B cell (primary cell): ENCODE measurements around the gene HSPBAP1. TPM values are rescaled to one million over a fixed set of nuclear protein-coding genes. Genes with fewer than 3 reads are reported as not detected.
A peak's percentile ranks its signal among the peaks of the same experiment; 100 is the strongest.

Source experiments
- ATAC-seq: fragments of 200-7000 bp; cut with Tn5 transposase; one replicate; pipeline ENCODE4 v1.10.0; 2021; ENCODE audit warnings: low read depth, mild to moderate bottlenecking, moderate number of reproducible peaks, moderate library complexity
- CTCF ChIA-PET: fragments of 350-600 bp; sonication (Branson Sonifier 250); formaldehyde crosslinking; loops from one replicate; lab custom pipeline; 2021; ENCODE audit warnings: antibody characterized with exemption, inconsistent platforms; lab: Charles Lee
- POLR2A ChIA-PET: fragments of 350-600 bp; sonication (Branson Sonifier 250); formaldehyde crosslinking; loops from one replicate; lab custom pipeline; 2021; ENCODE audit warnings: antibody characterized with exemption; lab: Charles Lee
- DNase-seq: peaks from one replicate; pipeline ENCODE4 v3.0.0; 2013
- H2AFZ ChIP-seq: 2 replicates; pipeline ENCODE4 v1.6.1; 2012; ENCODE audit warnings: mild to moderate bottlenecking, low read depth, low read length; ENCODE audit not compliant: insufficient read depth, poor library complexity, severe bottlenecking
- H3K27ac ChIP-seq, 2 donors: 1 replicate in 1 of 2; 2 replicates in 1 of 2; pipeline ENCODE4 v1.5.1; 2012 to 2013; ENCODE audit warnings: low read length in 2 of 2, mild to moderate bottlenecking in 2 of 2, moderate library complexity in 1 of 2
- H3K27me3 ChIP-seq, 4 experiments: fragments of 200-600 bp in 1 of 4; sonication (generic) in 1 of 4; replicated peaks in 1 of 4; 1 replicate in 2 of 4; 2 replicates in 2 of 4; pipeline versions ENCODE4 v1.6.1 to v1.7.0; 2013 to 2016; ENCODE audit warnings: low read length in 3 of 4, mild to moderate bottlenecking in 2 of 4, mixed read lengths in 1 of 4, moderate library complexity in 1 of 4; ENCODE audit not compliant: insufficient read depth in 4 of 4, control insufficient read depth in 3 of 4; ENCODE audit errors: control extremely low read depth in 1 of 4
- H3K36me3 ChIP-seq, 2 experiments: replicated peaks in 1 of 2; 1 replicate in 1 of 2; 2 replicates in 1 of 2; pipeline versions ENCODE4 v1.6.1 to v1.7.1; 2013; ENCODE audit warnings: low read length in 1 of 2; ENCODE audit not compliant: insufficient read depth in 2 of 2, control insufficient read depth in 1 of 2; ENCODE audit errors: control extremely low read depth in 1 of 2, extremely low read depth in 1 of 2
- H3K4me1 ChIP-seq, 2 donors: fragments of 200-600 bp in 1 of 2; sonication (generic) in 1 of 2; 1 replicate in 1 of 2; 2 replicates in 1 of 2; pipeline versions ENCODE4 v1.5.1 to v1.6.1; 2013 to 2017; ENCODE audit warnings: low read length in 2 of 2; ENCODE audit not compliant: control insufficient read depth in 2 of 2, insufficient read depth in 2 of 2
- H3K4me2 ChIP-seq: replicated peaks from 2 replicates; pipeline ENCODE3; 2012; ENCODE audit warnings: mild to moderate bottlenecking, low read depth, low read length; ENCODE audit not compliant: poor library complexity, severe bottlenecking
- H3K4me3 ChIP-seq, 5 experiments: fragments of 200-600 bp in 1 of 5; sonication (generic) in 1 of 5; 1 replicate in 3 of 5; 2 replicates in 2 of 5; pipeline versions ENCODE4 v1.5.1 to v1.7.0; 2011 to 2016; ENCODE audit warnings: low read length in 4 of 5, mild to moderate bottlenecking in 4 of 5, low read depth in 2 of 5, control low read depth in 1 of 5, moderate library complexity in 1 of 5; ENCODE audit not compliant: insufficient read depth in 1 of 5; ENCODE audit errors: control extremely low read depth in 1 of 5, extremely low read depth in 1 of 5
- H3K79me2 ChIP-seq: fragments of 200-600 bp; sonication (generic); one replicate; pipeline ENCODE4 v1.6.0; 2016; ENCODE audit warnings: low read length; ENCODE audit not compliant: control insufficient read depth, insufficient read depth
- H3K9ac ChIP-seq: fragments of 200-600 bp; sonication (generic); 2 replicates; pipeline ENCODE4 v1.6.1; 2017; ENCODE audit warnings: mild to moderate bottlenecking, low read length, moderate library complexity
- H3K9me3 ChIP-seq, 3 donors: one replicate each; pipeline versions ENCODE4 v1.6.1 to v1.7.1; 2013; ENCODE audit warnings: low read length in 2 of 3; ENCODE audit not compliant: control insufficient read depth in 2 of 3, insufficient read depth in 1 of 3; ENCODE audit errors: control extremely low read depth in 1 of 3
- H4K20me1 ChIP-seq: 2 replicates; pipeline ENCODE4 v1.6.0; 2012; ENCODE audit warnings: mild to moderate bottlenecking, low read length; ENCODE audit not compliant: insufficient read depth, control insufficient read depth, poor library complexity, severe bottlenecking
- H3K27ac Mint-ChIP-seq: one replicate; pipeline ENCODE4 v1.8.0; 2021; ENCODE audit warnings: mixed read lengths
- H3K27me3 Mint-ChIP-seq: one replicate; pipeline ENCODE4 v1.8.0; 2021; ENCODE audit warnings: mixed read lengths
- H3K4me1 Mint-ChIP-seq: one replicate; pipeline ENCODE4 v1.8.0; 2021; ENCODE audit warnings: mixed read lengths
- H3K4me3 Mint-ChIP-seq: one replicate; pipeline ENCODE4 v1.8.0; 2021; ENCODE audit warnings: mixed read lengths
- H3K9me3 Mint-ChIP-seq: one replicate; pipeline ENCODE4 v1.8.0; 2022; ENCODE audit warnings: mixed read lengths; ENCODE audit not compliant: insufficient read depth
- EZH2 ChIP-seq: IDR thresholded peaks from 2 replicates; pipeline ENCODE4 v1.6.1; 2012; ENCODE audit warnings: borderline replicate concordance, low read depth, mild to moderate bottlenecking, moderate library complexity, low read length; ENCODE audit not compliant: insufficient read depth, poor library complexity, severe bottlenecking
- WGBS: methylation state at CpG from one replicate; pipeline ENCODE4 v1.1.5; 2013; ENCODE audit warnings: missing lambda C conversion rate; ENCODE audit not compliant: insufficient coverage; 5-methylcytosine and 5-hydroxymethylcytosine counted together
- intact Hi-C: fragments of 100-400 bp; cut with micrococcal nuclease; formaldehyde crosslinking; loops from one replicate; pipeline ENCODE4 v1.10.0; 2022
- polyA plus RNA-seq: library from polyadenylated mRNA; depleted of rRNA; stranded (reverse); fragments of >200 nt; gene quantifications from 2 replicates; pipeline ENCODE4 v1.2.3, GENCODE V29; 2012
- total RNA-seq, 2 donors: library from RNA; stranded (reverse); fragments of 120-200 nt in 1 of 2; gene quantifications; 1 replicate in 1 of 2; 2 replicates in 1 of 2; pipeline versions ENCODE4 v1.2.3 to v1.2.4, GENCODE V29; 2013 to 2022
- TF ChIP-seq, protein P1 (sequence below): fragments of 200-600 bp; IDR thresholded peaks from one replicate; pipeline ENCODE4 v1.8.0; 2022; ENCODE audit warnings: antibody characterized with exemption, mild to moderate bottlenecking

Gene HSPBAP1
- total and polyA plus RNA-seq, 2 donors (not counting 1 experiment from before 2014, with no cell fraction given): 23.0 to 49.6 TPM

DNA sequence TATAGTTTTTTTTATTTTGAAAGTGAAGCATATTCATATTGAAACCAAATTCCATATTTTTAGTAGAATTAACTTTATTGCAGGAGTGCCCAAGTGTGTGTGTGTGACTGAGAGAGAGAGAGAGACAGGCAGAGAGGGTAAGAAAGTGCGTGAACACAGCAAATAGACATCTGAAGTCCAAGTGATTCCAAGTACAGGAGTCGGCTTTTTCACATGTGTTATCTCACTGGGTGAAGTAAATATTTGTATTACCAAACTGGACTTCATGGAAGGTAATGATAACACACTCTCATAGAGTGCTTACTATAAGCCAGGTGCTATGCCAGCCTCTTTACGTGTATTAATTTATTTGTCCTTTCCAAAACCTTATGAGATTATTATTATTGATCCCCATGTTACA lies 101.0 kb downstream of the HSPBAP1 start:
- H4K20me1 ChIP-seq: no peaks in the 10 kb centered on the region
- ChIA-PET CTCF (no interaction called here), POLR2A (no interaction called here)
- intact Hi-C loops: no loop called here
- H3K79me2 ChIP-seq: peaks cover 78% of the 10 kb centered on the region
- peak overlapping the region in 1 of 2 donors; percentile 95 for H3K27ac ChIP-seq
- no peak overlapping the region for H3K4me3 ChIP-seq
- peaks cover 0 to 3% (median 2%) of the 10 kb centered on the region in 3 donors for H3K9me3 ChIP-seq
- DNase-seq: no peak
- ATAC-seq: no peak
- WGBS: 100% methylated on average over 1 of the region's 3 CpGs
- no peak overlapping the region for H2AFZ ChIP-seq
- H3K4me2 ChIP-seq: no peak overlapping the region
- peak overlapping the region; percentile 88 for H3K27ac Mint-ChIP-seq
- no peaks in the 10 kb centered on the region for H3K27me3 ChIP-seq
- H3K27me3 Mint-ChIP-seq: no peaks in the 10 kb centered on the region
- H3K36me3 ChIP-seq: peaks cover 12 to 63% of the 10 kb centered on the region in 2 experiments
- peaks cover 59% of the 10 kb centered on the region for H3K4me1 Mint-ChIP-seq
- TF ChIP-seq, protein P1, sequence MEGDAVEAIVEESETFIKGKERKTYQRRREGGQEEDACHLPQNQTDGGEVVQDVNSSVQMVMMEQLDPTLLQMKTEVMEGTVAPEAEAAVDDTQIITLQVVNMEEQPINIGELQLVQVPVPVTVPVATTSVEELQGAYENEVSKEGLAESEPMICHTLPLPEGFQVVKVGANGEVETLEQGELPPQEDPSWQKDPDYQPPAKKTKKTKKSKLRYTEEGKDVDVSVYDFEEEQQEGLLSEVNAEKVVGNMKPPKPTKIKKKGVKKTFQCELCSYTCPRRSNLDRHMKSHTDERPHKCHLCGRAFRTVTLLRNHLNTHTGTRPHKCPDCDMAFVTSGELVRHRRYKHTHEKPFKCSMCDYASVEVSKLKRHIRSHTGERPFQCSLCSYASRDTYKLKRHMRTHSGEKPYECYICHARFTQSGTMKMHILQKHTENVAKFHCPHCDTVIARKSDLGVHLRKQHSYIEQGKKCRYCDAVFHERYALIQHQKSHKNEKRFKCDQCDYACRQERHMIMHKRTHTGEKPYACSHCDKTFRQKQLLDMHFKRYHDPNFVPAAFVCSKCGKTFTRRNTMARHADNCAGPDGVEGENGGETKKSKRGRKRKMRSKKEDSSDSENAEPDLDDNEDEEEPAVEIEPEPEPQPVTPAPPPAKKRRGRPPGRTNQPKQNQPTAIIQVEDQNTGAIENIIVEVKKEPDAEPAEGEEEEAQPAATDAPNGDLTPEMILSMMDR: no peak
- TF ChIP-seq EZH2: no peak
- H3K4me1 ChIP-seq: peaks cover 52 to 56% of the 10 kb centered on the region in 2 donors
- peaks cover 2% of the 10 kb centered on the region for H3K9me3 Mint-ChIP-seq
- no peak overlapping the region for H3K4me3 Mint-ChIP-seq
- no peak overlapping the region for H3K9ac ChIP-seq

GRCh38 chr3:122691195-122691594 lies 102.4 kb downstream of the HSPBAP1 start:
- no peak overlapping the region for H2AFZ ChIP-seq
- no CpG with 5 or more reads among the region's 4 CpGs for WGBS
- H3K4me3 Mint-ChIP-seq: no peak overlapping the region
- no peak overlapping the region for H3K4me2 ChIP-seq
- H3K36me3 ChIP-seq: peaks cover 7 to 48% of the 10 kb centered on the region in 2 experiments
- H3K27me3 ChIP-seq: no peaks in the 10 kb centered on the region
- ChIA-PET POLR2A (no interaction called here), CTCF (no interaction called here)
- intact Hi-C loops: no loop called here
- no peaks in the 10 kb centered on the region for H3K9me3 Mint-ChIP-seq
- no peak overlapping the region for H3K9ac ChIP-seq
- H3K4me1 ChIP-seq: peaks cover 37 to 52% of the 10 kb centered on the region in 2 donors
- H3K27me3 Mint-ChIP-seq: no peaks in the 10 kb centered on the region
- H3K27ac Mint-ChIP-seq: peak overlapping the region; percentile 73
- ATAC-seq (no peak), DNase-seq (no peak)
- H3K9me3 ChIP-seq: no peaks in the 10 kb centered on the region
- no peaks in the 10 kb centered on the region for H4K20me1 ChIP-seq
- H3K4me3 ChIP-seq: no peak overlapping the region
- peaks cover 46% of the 10 kb centered on the region for H3K4me1 Mint-ChIP-seq
- TF ChIP-seq, protein P1: no peak
- TF ChIP-seq EZH2: no peak
- peaks cover 76% of the 10 kb centered on the region for H3K79me2 ChIP-seq
- peak overlapping the region in 1 of 2 donors; percentile 8 for H3K27ac ChIP-seq
